Measurements from ENCODE around the gene TFAP2A. TPM values are rescaled to one million over a fixed set of nuclear protein-coding genes. Genes with fewer than 3 reads are reported as not detected.
A peak's percentile ranks its signal among the peaks of the same experiment; 100 is the strongest.

The TFAP2A gene
- polyA plus RNA-seq, 2 of the 4 experiments (the other 2 are of a cell fraction), result 13.1 to 26.9 TPM

GRCh38 chr6:10397756-10398445, 17.0 kb downstream of the TFAP2A start (continued):
- TF ChIP-seq HOXB5 (CRISPR knock-in tag; IDR thresholded peaks at IDR 0.05), result no peak
- TF ChIP-seq CBX2 (IDR thresholded peaks at IDR 0.05; ENCODE audit: borderline replicate concordance, low read depth), result no peak

GRCh38 chr6:10396785-10397184, 18.1 kb downstream of the TFAP2A start:
- H3K27ac ChIP-seq, result no peak overlapping the region
- TF ChIP-seq NFE2L2 (conservative IDR thresholded peaks at IDR 0.05; ENCODE audit: low read length), result no peak
- TF ChIP-seq SREBF2 (IDR thresholded peaks at IDR 0.05), result no peak
- no peak for TF ChIP-seq GATA3 (IDR thresholded peaks at IDR 0.05; ENCODE audit: borderline replicate concordance)
- no peak for TF ChIP-seq EHF (CRISPR knock-in tag; IDR thresholded peaks at IDR 0.05)
- no peak for TF ChIP-seq HMGXB4 (CRISPR knock-in tag; IDR thresholded peaks at IDR 0.05; ENCODE audit: borderline replicate concordance)
- TF ChIP-seq JUN (IDR thresholded peaks at IDR 0.05), result no peak
- no peak for TF ChIP-seq SMC3 (IDR thresholded peaks at IDR 0.05)
- TF ChIP-seq FOXS1 (CRISPR knock-in tag; IDR thresholded peaks at IDR 0.05), result no peak
- no peak for TF ChIP-seq TP53 (CRISPR knock-in tag; IDR thresholded peaks at IDR 0.05)
- TF ChIP-seq EP300 (IDR thresholded peaks at IDR 0.05), result no peak
- no peak for TF ChIP-seq CBX2 (IDR thresholded peaks at IDR 0.05; ENCODE audit: borderline replicate concordance, low read depth)
- no peak for TF ChIP-seq MAZ (IDR thresholded peaks at IDR 0.05; ENCODE audit: borderline replicate concordance, low read depth, low read length)
- no peak for TF ChIP-seq FOSB (CRISPR knock-in tag; IDR thresholded peaks at IDR 0.05)
- no peak for TF ChIP-seq NR3C1 (IDR thresholded peaks at IDR 0.05)
- no peak for TF ChIP-seq HDAC2 (IDR thresholded peaks at IDR 0.05)
- TF ChIP-seq ZSCAN20 (CRISPR knock-in tag; IDR thresholded peaks at IDR 0.05), result no peak
- no peak for TF ChIP-seq HOXB5 (CRISPR knock-in tag; IDR thresholded peaks at IDR 0.05)
- TF ChIP-seq MAFK (IDR thresholded peaks at IDR 0.05; ENCODE audit: partially characterized antibody), result no peak
- no peak for TF ChIP-seq ZC3H11A (IDR thresholded peaks at IDR 0.05)
- POLR2A ChIA-PET, result no interaction called here
- ATAC-seq (no peak), DNase-seq (ENCODE audit: low read depth in 1 of 2, low spot score in 1 of 2) (no peak), FAIRE-seq (no peak)
- WGBS (ENCODE audit: missing lambda C conversion rate), result 83% methylated on average over 3 of the region's 3 CpGs
- no peak overlapping the region for H3K4me3 ChIP-seq
- CTCF ChIA-PET, result interaction anchor here (0.7 kb wide), 1 partner anchor 1289 kb away, joined by 6 read pairs; no protein-coding TSS in a partner anchor
- no peak overlapping the region for H3K4me2 ChIP-seq
- H3K4me1 ChIP-seq, result peaks cover 16% of the 10 kb centered on the region
- no peaks in the 10 kb centered on the region for H3K9me3 ChIP-seq

GRCh38 chr6:10395704-10396546, 18.9 kb downstream of the TFAP2A start:
- Histone ChIP-seq H3K4me2 (no peak overlapping the region), H3K4me3 (no peak overlapping the region), H3K9me3 (no peaks in the 10 kb centered on the region), H3K27ac (peak overlapping the region in 1 of 2 experiments; percentile 37; a peak in 2 of 6 replicates), H3K4me1 (peaks cover 9% of the 10 kb centered on the region; the same call in 2 of the 3 replicates)
- FAIRE-seq (no peak), ATAC-seq (peak in 1 of 2 experiments; percentile 52; a peak in 2 of 6 replicates), DNase-seq (ENCODE audit: low read depth in 1 of 2, low spot score in 1 of 2) (no peak)
- CTCF ChIA-PET, result interaction anchor here (0.5 to 1.0 kb wide), 3 partner anchors 39 to 1288 kb away, joined by 3 to 6 read pairs (median 3); no protein-coding TSS in a partner anchor
- WGBS (ENCODE audit: missing lambda C conversion rate), result 86% methylated on average over 14 of the region's 14 CpGs
- POLR2A ChIA-PET, result no interaction called here
- TF ChIP-seq TFCP2L1 (CRISPR knock-in tag; IDR thresholded peaks at IDR 0.05), result no peak
- TF ChIP-seq CTCF (IDR thresholded peaks at IDR 0.05), result no peak
- no peak for TF ChIP-seq HDAC2 (IDR thresholded peaks at IDR 0.05)
- no peak for TF ChIP-seq ZC3H11A (IDR thresholded peaks at IDR 0.05)
- TF ChIP-seq FOSL2 (IDR thresholded peaks at IDR 0.05), result no peak
- TF ChIP-seq FOSL2 (CRISPR knock-in tag; IDR thresholded peaks at IDR 0.05), result no peak
- no peak for TF ChIP-seq ATOH8 (CRISPR knock-in tag; IDR thresholded peaks at IDR 0.05; ENCODE audit: low read depth)
- TF ChIP-seq CHD4 (IDR thresholded peaks at IDR 0.05; ENCODE audit: borderline replicate concordance), result no peak
- no peak for TF ChIP-seq CEBPB (IDR thresholded peaks at IDR 0.05)
- TF ChIP-seq EHMT2 (IDR thresholded peaks at IDR 0.05; ENCODE audit: low read depth), result no peak
- no peak for TF ChIP-seq BCL3 (IDR thresholded peaks at IDR 0.05)
- TF ChIP-seq RARB (CRISPR knock-in tag; IDR thresholded peaks at IDR 0.05), result no peak
- TF ChIP-seq RNF2 (IDR thresholded peaks at IDR 0.05; ENCODE audit: borderline replicate concordance, low read depth), result no peak
- TF ChIP-seq HOXB13 (CRISPR knock-in tag; IDR thresholded peaks at IDR 0.05; ENCODE audit: low read depth), result no peak
